H1 (cell line): Measurements from ENCODE around the gene LRP1. TPM values are rescaled to one million over a fixed set of nuclear protein-coding genes. Genes with fewer than 3 reads are reported as not detected.

Experiments used
- CTCF ChIA-PET: fragments of 300-600 bp; sonication (Branson Sonifier 250); formaldehyde crosslinking; loops from one replicate; lab custom pipeline; 2021; ENCODE audit not compliant: partially characterized antibody; lab: Charles Lee
- POLR2A ChIA-PET: fragments of 300-600 bp; sonication (Branson Sonifier 250); formaldehyde crosslinking; loops from one replicate; lab custom pipeline; 2021; ENCODE audit warnings: inconsistent platforms; ENCODE audit not compliant: partially characterized antibody; lab: Charles Lee
- DNase-seq, 2 experiments: peaks; one replicate each; pipeline versions ENCODE4 v3.0.0 to v3.0.0-alpha.2; 2010 to 2022; ENCODE audit warnings: low spot score in 2 of 2, low read depth in 1 of 2, mixed read lengths in 1 of 2
- FAIRE-seq: peaks from 2 replicates; lab custom pipeline; 2011; peaks lifted over from hg19 to GRCh38; lab: Jason Lieb, UNC
- H2AFZ ChIP-seq: 2 replicates; pipeline ENCODE4 v1.8.1; 2012; ENCODE audit warnings: low read length, inconsistent platforms
- H2AK5ac ChIP-seq: 2 replicates; pipeline ENCODE4 v1.6.1; 2013; ENCODE audit warnings: low read depth, low read length
- H2BK120ac ChIP-seq: replicated peaks from 2 replicates; pipeline ENCODE3; 2013; ENCODE audit warnings: low read depth, low read length, inconsistent platforms
- H2BK12ac ChIP-seq: 2 replicates; pipeline ENCODE4 v1.6.1; 2013; ENCODE audit warnings: low read depth, low read length
- H2BK15ac ChIP-seq: 2 replicates; pipeline ENCODE4 v1.6.1; 2013; ENCODE audit warnings: low read length
- H2BK20ac ChIP-seq: 2 replicates; pipeline ENCODE4 v1.6.1; 2013; ENCODE audit warnings: low read length
- H2BK5ac ChIP-seq: 2 replicates; pipeline ENCODE4 v1.6.1; 2013; ENCODE audit warnings: low read depth, low read length
- H3K14ac ChIP-seq: 2 replicates; pipeline ENCODE4 v1.6.1; 2013; ENCODE audit warnings: inconsistent platforms; ENCODE audit not compliant: insufficient read length
- H3K18ac ChIP-seq: 2 replicates; pipeline ENCODE4 v1.6.1; 2013; ENCODE audit warnings: low read length; ENCODE audit errors: extremely low read depth
- H3K23ac ChIP-seq: 2 replicates; pipeline ENCODE4 v1.6.1; 2013; ENCODE audit warnings: inconsistent platforms; ENCODE audit not compliant: insufficient read length
- H3K23me2 ChIP-seq: 2 replicates; pipeline ENCODE4 v1.6.1; 2013; ENCODE audit warnings: low read depth, low read length
- H3K27ac ChIP-seq: 2 replicates; pipeline ENCODE4 v1.6.1; 2011; ENCODE audit warnings: low read depth, low read length, inconsistent platforms
- H3K27me3 ChIP-seq, 4 experiments: replicated peaks in 1 of 4; 1 replicate in 1 of 4; 2 replicates in 3 of 4; pipeline versions ENCODE4 v1.6.1 to v1.8.1; 2011 to 2013; ENCODE audit warnings: low read length in 3 of 4, mild to moderate bottlenecking in 3 of 4, inconsistent platforms in 2 of 4, mixed read lengths in 2 of 4, moderate library complexity in 1 of 4; ENCODE audit not compliant: control insufficient read depth in 3 of 4, insufficient read depth in 3 of 4; ENCODE audit errors: extremely low read depth in 1 of 4
- H3K36me3 ChIP-seq, 4 experiments: 2 replicates each; pipeline versions ENCODE4 v1.6.1 to v1.8.1; 2011 to 2013; ENCODE audit warnings: mild to moderate bottlenecking in 4 of 4, low read length in 3 of 4, moderate library complexity in 2 of 4, control low read depth in 1 of 4, inconsistent platforms in 1 of 4; ENCODE audit not compliant: insufficient read depth in 4 of 4, control insufficient read depth in 2 of 4
- H3K4ac ChIP-seq: replicated peaks from 2 replicates; pipeline ENCODE3; 2013; ENCODE audit warnings: low read length, low read depth, mixed read lengths, inconsistent platforms; ENCODE audit not compliant: insufficient read length
- H3K4me1 ChIP-seq, 4 experiments: replicated peaks in 1 of 4; 1 replicate in 1 of 4; 2 replicates in 3 of 4; pipeline versions ENCODE4 v1.6.1 to v1.8.1; 2011 to 2013; ENCODE audit warnings: low read length in 3 of 4, inconsistent platforms in 2 of 4, mixed read lengths in 1 of 4; ENCODE audit not compliant: insufficient read depth in 4 of 4, control insufficient read depth in 3 of 4
- H3K4me2 ChIP-seq, 2 experiments: 2 replicates each; pipeline versions ENCODE4 v1.6.1 to v1.8.1; 2011 to 2013; ENCODE audit warnings: low read depth in 2 of 2, low read length in 2 of 2, control low read depth in 1 of 2, inconsistent platforms in 1 of 2, mild to moderate bottlenecking in 1 of 2; ENCODE audit not compliant: insufficient read depth in 1 of 2
- H3K4me3 ChIP-seq, 4 experiments: fragments of 200-600, 300-600 bp in 1 of 4; sonication (generic), shearing (Covaris generic), sonication (Bioruptor Twin) in 1 of 4; 2 replicates each; pipeline versions ENCODE4 v1.5.1 to v1.8.1; 2011 to 2016; ENCODE audit warnings: low read length in 4 of 4, low read depth in 3 of 4, control low read depth in 2 of 4, inconsistent platforms in 2 of 4, mild to moderate bottlenecking in 2 of 4, mixed read lengths in 1 of 4, moderate library complexity in 1 of 4; ENCODE audit not compliant: insufficient read depth in 2 of 4; ENCODE audit errors: extremely low read depth in 1 of 4
- H3K56ac ChIP-seq: replicated peaks from 2 replicates; pipeline ENCODE3; 2013; ENCODE audit warnings: low read depth, mild to moderate bottlenecking, mixed read lengths, low read length, inconsistent platforms; ENCODE audit not compliant: insufficient read length
- H3K79me1 ChIP-seq: 2 replicates; pipeline ENCODE4 v1.6.1; 2013; ENCODE audit warnings: low read depth, low read length, control low read depth
- H3K79me2 ChIP-seq, 2 experiments: 2 replicates each; pipeline versions ENCODE4 v1.6.1 to v1.8.1; 2012 to 2013; ENCODE audit warnings: low read length in 2 of 2, mild to moderate bottlenecking in 2 of 2, inconsistent platforms in 1 of 2; ENCODE audit not compliant: insufficient read depth in 2 of 2, control insufficient read depth in 1 of 2
- H3K9ac ChIP-seq, 4 experiments: replicated peaks in 1 of 4; 1 replicate in 1 of 4; 2 replicates in 3 of 4; pipeline versions ENCODE4 v1.6.1 to v1.8.1; 2011 to 2013; ENCODE audit warnings: low read depth in 3 of 4, low read length in 3 of 4, control low read depth in 2 of 4, mild to moderate bottlenecking in 2 of 4, moderate library complexity in 2 of 4, inconsistent platforms in 1 of 4; ENCODE audit errors: extremely low read depth in 1 of 4
- H3K9me3 ChIP-seq, 2 experiments: 2 replicates each; pipeline versions ENCODE4 v1.6.1 to v1.8.1; 2012 to 2013; ENCODE audit warnings: mild to moderate bottlenecking in 2 of 2, moderate library complexity in 2 of 2, control low read depth in 1 of 2, inconsistent platforms in 1 of 2, low read depth in 1 of 2, low read length in 1 of 2, mixed read lengths in 1 of 2; ENCODE audit not compliant: insufficient read depth in 2 of 2
- H4K20me1 ChIP-seq, 2 experiments: replicated peaks in 1 of 2; 2 replicates each; pipeline versions ENCODE3 to v1.8.1; 2011 to 2013; ENCODE audit warnings: inconsistent platforms in 2 of 2, low read length in 2 of 2, mild to moderate bottlenecking in 1 of 2; ENCODE audit not compliant: insufficient read depth in 2 of 2, control insufficient read depth in 1 of 2
- H4K5ac ChIP-seq: 2 replicates; pipeline ENCODE4 v1.6.1; 2013; ENCODE audit warnings: low read length, low read depth, mixed read lengths, inconsistent platforms; ENCODE audit not compliant: insufficient read length
- H4K8ac ChIP-seq: 2 replicates; pipeline ENCODE4 v1.8.0; 2013; ENCODE audit warnings: mild to moderate bottlenecking, moderate library complexity, low read length, inconsistent platforms; ENCODE audit not compliant: insufficient read depth; ENCODE audit errors: extremely low read depth
- H4K91ac ChIP-seq: replicated peaks from 2 replicates; pipeline ENCODE3; 2013; ENCODE audit warnings: low read length, mixed read lengths, inconsistent platforms; ENCODE audit not compliant: insufficient read length
- RAD21 ChIP-seq, 2 experiments: IDR thresholded peaks in 1 of 2; conservative IDR thresholded peaks in 1 of 2; 2 replicates each; pipeline ENCODE4 v1.6.1; 2011; ENCODE audit warnings: low read depth in 2 of 2, low read length in 2 of 2, improper control_type of control experiment in 1 of 2, inconsistent platforms in 1 of 2, mild to moderate bottlenecking in 1 of 2, moderate library complexity in 1 of 2
- SAP30 ChIP-seq: fragments of 300-600 bp; sonication (generic); IDR thresholded peaks from 2 replicates; pipeline ENCODE4 v1.7.1; 2012; ENCODE audit warnings: low read length, moderate library complexity, mild to moderate bottlenecking, inconsistent platforms; ENCODE audit not compliant: insufficient read depth, insufficient replicate concordance
- SIX5 ChIP-seq: IDR thresholded peaks from 2 replicates; pipeline ENCODE4 v1.6.1; 2011; ENCODE audit warnings: mild to moderate bottlenecking, low read depth, low read length
- TCF12 ChIP-seq: IDR thresholded peaks from 2 replicates; pipeline ENCODE4 v1.6.1; 2011; ENCODE audit warnings: low read depth, mild to moderate bottlenecking, low read length
- WGBS, 2 experiments: shearing (Covaris generic) in 1 of 2; methylation state at CpG; one replicate each; pipeline versions ENCODE4 v1.1.6 to v1.1.7; 2013 to 2015; ENCODE audit warnings: low lambda C conversion rate in 2 of 2, mixed read lengths in 2 of 2, inconsistent platforms in 1 of 2, low coverage in 1 of 2, missing lambda C conversion rate in 1 of 2; ENCODE audit not compliant: insufficient replicate concordance in 2 of 2, insufficient coverage in 1 of 2, insufficient read length in 1 of 2; ENCODE audit errors: extremely low coverage in 1 of 2, missing lambda C conversion rate in 1 of 2; 5-methylcytosine and 5-hydroxymethylcytosine counted together
- polyA plus RNA-seq, 7 experiments: library from polyadenylated mRNA; depleted of rRNA in 3 of 7; stranded (reverse) in 5 of 7; unstranded in 2 of 7; fragments of >200 nt in 5 of 7; fragments of 200-250 nt in 2 of 7; gene quantifications; 1 replicate in 5 of 7; 2 replicates in 1 of 7; 4 replicates in 1 of 7; pipeline versions ENCODE4 v1.2.1 to v1.2.3, GENCODE V29; 2011 to 2013; ENCODE audit warnings: missing spikeins in 2 of 7, mixed read lengths in 2 of 7
- total RNA-seq: library from RNA; stranded (reverse); fragmentation: NEBNext Ultra II Directional; extraction: Animal tissue kit (Norgen Biotek cat#: 25700); gene quantifications from 2 replicates; pipeline ENCODE4 v1.2.1, GENCODE V29; 2021

LRP1 gene
- total and polyA plus RNA-seq, 2 of the 8 experiments (the other 6 are each of a cell fraction or from before 2014, with no cell fraction given), result 35.3 to 92.5 TPM

- Histone ChIP-seq H2BK20ac (no peak overlapping the region), H3K27ac (no peak overlapping the region), H3K27me3 (peaks cover 28 to 45% (median 38%) of the 10 kb centered on the region in 4 experiments), H3K4me1 (peaks cover 6 to 50% (median 30%) of the 10 kb centered on the region in 4 experiments), H2AK5ac (no peak overlapping the region), H2AFZ (no peak overlapping the region), H2BK5ac (no peak overlapping the region), H4K5ac (no peak overlapping the region), H3K79me1 (peaks cover 11% of the 10 kb centered on the region), H3K18ac (no peak overlapping the region), H4K8ac (no peak overlapping the region), H3K23ac (no peak overlapping the region), H4K91ac (no peak overlapping the region), H3K9ac (no peak overlapping the region), H3K36me3 (peaks cover 29 to 42% (median 35%) of the 10 kb centered on the region in 4 experiments), H3K79me2 (peaks cover 6 to 15% of the 10 kb centered on the region in 2 experiments; a peak in 3 of 4 replicates), H2BK15ac (no peak overlapping the region), H3K4ac (no peak overlapping the region), H2BK12ac (no peak overlapping the region), H3K56ac (no peak overlapping the region), H3K9me3 (no peaks in the 10 kb centered on the region), H2BK120ac (no peak overlapping the region), H3K23me2 (peaks cover 21% of the 10 kb centered on the region), H4K20me1 (peaks cover 25 to 38% of the 10 kb centered on the region in 2 experiments), H3K4me2 (no peak overlapping the region), H3K14ac (no peak overlapping the region), H3K4me3 (no peak overlapping the region)
- ChIA-PET POLR2A (interaction anchor here (0.6 to 23.7 kb wide), 9 partner anchors 5 to 238 kb away, joined by 3 to 852 read pairs (median 51); partner anchors contain the start of genes GLI1, NXPH4, SHMT2 and STAC3), CTCF (interaction anchor here (1.1 to 27.9 kb wide), 4 partner anchors 9 to 43 kb away, joined by 4 to 726 read pairs (median 278); partner anchors contain the start of genes NXPH4 and STAC3)
- no peak for DNase-seq
- 96% methylated on average over 3 of the region's 3 CpGs; no CpG with 5 or more reads in 1 of the 2 experiments for WGBS, 2 experiments
- no peak for FAIRE-seq
- TF ChIP-seq SAP30 (no peak), RAD21 (IDR thresholded peaks at IDR 0.05 in 1 of 2, conservative IDR thresholded peaks at IDR 0.05 in 1 of 2; ENCODE audit: low read depth in 2 of 2, low read length in 2 of 2) (no peak), TCF12 (no peak), SIX5 (no peak)
Measured at GRCh38 chr12:57234233-57234570, 105.9 kb downstream of the LRP1 start.
